ENCODE data around the gene NENF.
A peak's percentile ranks its signal among the peaks of the same experiment; 100 is the strongest.

Gene NENF

GRCh38 chr1:212410231-212410820 lies 22.4 kb upstream of the NENF start:
- Histone ChIP-seq H3K27ac (ENCODE audit: low read depth, low read length) (no peak overlapping the region), H3K27me3 (ENCODE audit: insufficient read depth, low read length) (no peaks in the 10 kb centered on the region), H3K4me1 (ENCODE audit: control insufficient read depth, insufficient read depth, low read length, unreplicated experiment) (peaks cover 10% of the 10 kb centered on the region), H3K36me3 (ENCODE audit: insufficient read depth, low read length) (peaks cover 17% of the 10 kb centered on the region), H2AFZ (ENCODE audit: low read length, unreplicated experiment) (no peak overlapping the region), H3K4me3 (ENCODE audit: low read depth, low read length) (no peak overlapping the region), H3K79me2 (ENCODE audit: control insufficient read depth, insufficient read depth, low read length, unreplicated experiment) (no peaks in the 10 kb centered on the region)

GRCh38 chr1:212412374-212412773 lies 20.3 kb upstream of the NENF start:
- Histone ChIP-seq H2AFZ (ENCODE audit: low read length, unreplicated experiment) (no peak overlapping the region), H3K36me3 (ENCODE audit: insufficient read depth, low read length) (peaks cover 6% of the 10 kb centered on the region; the same call in 1 of the 2 replicates), H3K79me2 (ENCODE audit: control insufficient read depth, insufficient read depth, low read length, unreplicated experiment) (no peaks in the 10 kb centered on the region), H3K27me3 (ENCODE audit: insufficient read depth, low read length) (no peaks in the 10 kb centered on the region), H3K4me1 (ENCODE audit: control insufficient read depth, insufficient read depth, low read length, unreplicated experiment) (peaks cover 10% of the 10 kb centered on the region), H3K27ac (ENCODE audit: low read depth, low read length) (no peak overlapping the region), H3K4me3 (ENCODE audit: low read depth, low read length) (no peak overlapping the region)

GRCh38 chr1:212413902-212414327 lies 18.8 kb upstream of the NENF start:
- H2AFZ ChIP-seq (ENCODE audit: low read length, unreplicated experiment), result peak overlapping the region; percentile 52
- peak overlapping the region; percentile 92 for H3K4me3 ChIP-seq (ENCODE audit: low read depth, low read length)
- no peak overlapping the region for H3K27ac ChIP-seq (ENCODE audit: low read depth, low read length)
- no peaks in the 10 kb centered on the region for H3K27me3 ChIP-seq (ENCODE audit: insufficient read depth, low read length)
- peaks cover 10% of the 10 kb centered on the region for H3K4me1 ChIP-seq (ENCODE audit: control insufficient read depth, insufficient read depth, low read length, unreplicated experiment)
- H3K79me2 ChIP-seq (ENCODE audit: control insufficient read depth, insufficient read depth, low read length, unreplicated experiment), result no peaks in the 10 kb centered on the region
- peaks cover 3% of the 10 kb centered on the region; the same call in 1 of the 2 replicates for H3K36me3 ChIP-seq (ENCODE audit: insufficient read depth, low read length)

- Histone ChIP-seq H3K27me3 (ENCODE audit: insufficient read depth, low read length) (no peaks in the 10 kb centered on the region), H3K36me3 (ENCODE audit: insufficient read depth, low read length) (no peaks in the 10 kb centered on the region; the same call in 1 of the 2 replicates), H3K4me1 (ENCODE audit: control insufficient read depth, insufficient read depth, low read length, unreplicated experiment) (peaks cover 10% of the 10 kb centered on the region), H2AFZ (ENCODE audit: low read length, unreplicated experiment) (peak within 1 kb of the TSS; percentile 91), H3K4me3 (ENCODE audit: low read depth, low read length) (peak within 1 kb of the TSS; percentile 92), H3K79me2 (ENCODE audit: control insufficient read depth, insufficient read depth, low read length, unreplicated experiment) (no peaks in the 10 kb centered on the region), H3K27ac (ENCODE audit: low read depth, low read length) (no peak within 1 kb of the TSS)
These were observed 18.2 kb upstream of the NENF start, which contains the start of gene PACC1 for GRCh38 chr1:212414328-212415106. PACC1 (minus strand) TSS chr1:212414886; CDS start chr1:212414757, 129 bp downstream.

GRCh38 chr1:212415107-212415841 lies 17.4 kb upstream of the NENF start:
- no peaks in the 10 kb centered on the region for H3K79me2 ChIP-seq (ENCODE audit: control insufficient read depth, insufficient read depth, low read length, unreplicated experiment)
- H2AFZ ChIP-seq (ENCODE audit: low read length, unreplicated experiment), result peak overlapping the region; percentile 83
- peak overlapping the region; percentile 92 for H3K4me3 ChIP-seq (ENCODE audit: low read depth, low read length)
- H3K27ac ChIP-seq (ENCODE audit: low read depth, low read length), result no peak overlapping the region
- peaks cover 10% of the 10 kb centered on the region for H3K4me1 ChIP-seq (ENCODE audit: control insufficient read depth, insufficient read depth, low read length, unreplicated experiment)
- no peaks in the 10 kb centered on the region for H3K27me3 ChIP-seq (ENCODE audit: insufficient read depth, low read length)
- no peaks in the 10 kb centered on the region; the same call in 1 of the 2 replicates for H3K36me3 ChIP-seq (ENCODE audit: insufficient read depth, low read length)

- no peaks in the 10 kb centered on the region for H3K4me1 ChIP-seq (ENCODE audit: control insufficient read depth, insufficient read depth, low read length, unreplicated experiment)
These were observed 11.6 kb upstream of the NENF start for GRCh38 chr1:212421165-212421564.

GRCh38 chr1:212423879-212424278 lies 8.8 kb upstream of the NENF start:
- Histone ChIP-seq H3K27me3 (ENCODE audit: insufficient read depth, low read length) (peaks cover 23% of the 10 kb centered on the region), H3K79me2 (ENCODE audit: control insufficient read depth, insufficient read depth, low read length, unreplicated experiment) (no peaks in the 10 kb centered on the region), H3K27ac (ENCODE audit: low read depth, low read length) (no peak overlapping the region), H2AFZ (ENCODE audit: low read length, unreplicated experiment) (no peak overlapping the region), H3K4me3 (ENCODE audit: low read depth, low read length) (no peak overlapping the region), H3K36me3 (ENCODE audit: insufficient read depth, low read length) (no peaks in the 10 kb centered on the region), H3K4me1 (ENCODE audit: control insufficient read depth, insufficient read depth, low read length, unreplicated experiment) (no peaks in the 10 kb centered on the region)

More at GRCh38 chr1:212421165-212421564, 11.6 kb upstream of the NENF start:
- Histone ChIP-seq H3K36me3 (ENCODE audit: insufficient read depth, low read length) (no peaks in the 10 kb centered on the region), H3K4me3 (ENCODE audit: low read depth, low read length) (no peak overlapping the region), H3K27ac (ENCODE audit: low read depth, low read length) (no peak overlapping the region), H3K27me3 (ENCODE audit: insufficient read depth, low read length) (peaks cover 23% of the 10 kb centered on the region), H2AFZ (ENCODE audit: low read length, unreplicated experiment) (no peak overlapping the region), H3K79me2 (ENCODE audit: control insufficient read depth, insufficient read depth, low read length, unreplicated experiment) (no peaks in the 10 kb centered on the region)

GRCh38 chr1:212428496-212428895 lies 4.2 kb upstream of the NENF start:
- Histone ChIP-seq H3K4me1 (ENCODE audit: control insufficient read depth, insufficient read depth, low read length, unreplicated experiment) (peaks cover 3% of the 10 kb centered on the region), H3K4me3 (ENCODE audit: low read depth, low read length) (no peak overlapping the region), H3K27me3 (ENCODE audit: insufficient read depth, low read length) (peaks cover 19% of the 10 kb centered on the region), H2AFZ (ENCODE audit: low read length, unreplicated experiment) (no peak overlapping the region), H3K27ac (ENCODE audit: low read depth, low read length) (no peak overlapping the region), H3K79me2 (ENCODE audit: control insufficient read depth, insufficient read depth, low read length, unreplicated experiment) (peaks cover 3% of the 10 kb centered on the region), H3K36me3 (ENCODE audit: insufficient read depth, low read length) (no peaks in the 10 kb centered on the region)

GRCh38 chr1:212430416-212430815 lies 2.3 kb upstream of the NENF start:
- no peak overlapping the region for H3K27ac ChIP-seq (ENCODE audit: low read depth, low read length)

GRCh38 chr1:212430955-212431394 lies 1.7 kb upstream of the NENF start:
- no peaks in the 10 kb centered on the region for H3K36me3 ChIP-seq (ENCODE audit: insufficient read depth, low read length)

More at GRCh38 chr1:212430416-212430815, 2.3 kb upstream of the NENF start:
- no peak overlapping the region for H2AFZ ChIP-seq (ENCODE audit: low read length, unreplicated experiment)
- peaks cover 11% of the 10 kb centered on the region for H3K79me2 ChIP-seq (ENCODE audit: control insufficient read depth, insufficient read depth, low read length, unreplicated experiment)
- H3K27me3 ChIP-seq (ENCODE audit: insufficient read depth, low read length), result peaks cover 1% of the 10 kb centered on the region; the same call in 1 of the 2 replicates
- H3K36me3 ChIP-seq (ENCODE audit: insufficient read depth, low read length), result no peaks in the 10 kb centered on the region
- peaks cover 12% of the 10 kb centered on the region for H3K4me1 ChIP-seq (ENCODE audit: control insufficient read depth, insufficient read depth, low read length, unreplicated experiment)
- H3K4me3 ChIP-seq (ENCODE audit: low read depth, low read length), result no peak overlapping the region

More at GRCh38 chr1:212430955-212431394, 1.7 kb upstream of the NENF start:
- no peak overlapping the region for H3K27ac ChIP-seq (ENCODE audit: low read depth, low read length)
- peaks cover 11% of the 10 kb centered on the region for H3K79me2 ChIP-seq (ENCODE audit: control insufficient read depth, insufficient read depth, low read length, unreplicated experiment)
- H3K27me3 ChIP-seq (ENCODE audit: insufficient read depth, low read length), result no peaks in the 10 kb centered on the region
- H2AFZ ChIP-seq (ENCODE audit: low read length, unreplicated experiment), result no peak overlapping the region
- H3K4me3 ChIP-seq (ENCODE audit: low read depth, low read length), result no peak overlapping the region
- H3K4me1 ChIP-seq (ENCODE audit: control insufficient read depth, insufficient read depth, low read length, unreplicated experiment), result peaks cover 12% of the 10 kb centered on the region

Measured in ACC112 (cell line).